Gastrocnemius medialis (tissue), 4 donors: ENCODE data around the gene CMTM7.

Source experiments
- CTCF ChIP-seq, 5 experiments: fragments of 450-650 bp in 3 of 5; fragments of 200-600 bp in 2 of 5; sonication (generic) in 2 of 5; IDR thresholded peaks in 4 of 5; conservative IDR thresholded peaks in 1 of 5; 1 replicate in 4 of 5; 2 replicates in 1 of 5; pipeline ENCODE4 v1.5.1; 2016 to 2019; ENCODE audit warnings: antibody characterized with exemption in 5 of 5, mild to moderate bottlenecking in 3 of 5, moderate library complexity in 3 of 5
- POLR2A ChIP-seq, 2 donors: fragments of 450-650 bp; IDR thresholded peaks; one replicate each; pipeline ENCODE4 v1.6.1; 2017; ENCODE audit warnings: antibody characterized with exemption in 2 of 2, mild to moderate bottlenecking in 2 of 2, moderate library complexity in 2 of 2

GRCh38 chr3:32411442-32411841 is 19.8 kb downstream of the CMTM7 start:
- TF ChIP-seq CTCF (IDR thresholded peaks at IDR 0.05 in 4 of 5, conservative IDR thresholded peaks at IDR 0.05 in 1 of 5) (no peak), POLR2A (IDR thresholded peaks at IDR 0.05) (no peak)
